HFFc6 (cell line): ENCODE data around the gene POMZP3. TPM values are rescaled to one million over a fixed set of nuclear protein-coding genes. Genes with fewer than 3 reads are reported as not detected.
"Not testable (repeated sequence)": the region's sequence is repeated elsewhere in the genome, so short reads cannot be mapped to it uniquely, and the experiment has no call there.

Experiments used
- DNase-seq: peaks from one replicate; pipeline ENCODE4 v3.0.0-alpha.2; 2018
- H3K27ac Mint-ChIP-seq: 2 replicates; pipeline ENCODE4 v1.8.0; 2020; ENCODE audit warnings: mild to moderate bottlenecking, mixed read lengths
- H3K27me3 Mint-ChIP-seq: 2 replicates; pipeline ENCODE4 v1.8.0; 2021; ENCODE audit warnings: mild to moderate bottlenecking, moderate library complexity, mixed read lengths; ENCODE audit not compliant: insufficient read depth
- H3K36me3 Mint-ChIP-seq: 2 replicates; pipeline ENCODE4 v1.8.0; 2021; ENCODE audit warnings: low read depth, mixed read lengths
- H3K4me1 Mint-ChIP-seq: 2 replicates; pipeline ENCODE4 v1.8.0; 2020; ENCODE audit warnings: low read depth, mixed read lengths
- H3K4me3 Mint-ChIP-seq: 2 replicates; pipeline ENCODE4 v1.8.0; 2020; ENCODE audit warnings: mild to moderate bottlenecking, moderate library complexity, mixed read lengths
- H3K9me3 Mint-ChIP-seq: 2 replicates; pipeline ENCODE4 v1.8.0; 2020; ENCODE audit warnings: mild to moderate bottlenecking, mixed read lengths
- total RNA-seq, 6 experiments: library from RNA; stranded (reverse); fragmentation: NEBNext Ultra II Directional; extraction: Animal tissue kit (Norgen Biotek cat#: 25700); gene quantifications; 2 replicates in 1 of 6; 3 replicates in 5 of 6; pipeline ENCODE4 v1.2.3, GENCODE V29; 2021

The POMZP3 gene
- total RNA-seq, 6 experiments from 2014 or later, result 31.0 to 42.9 (median 37.1) TPM

DNA sequence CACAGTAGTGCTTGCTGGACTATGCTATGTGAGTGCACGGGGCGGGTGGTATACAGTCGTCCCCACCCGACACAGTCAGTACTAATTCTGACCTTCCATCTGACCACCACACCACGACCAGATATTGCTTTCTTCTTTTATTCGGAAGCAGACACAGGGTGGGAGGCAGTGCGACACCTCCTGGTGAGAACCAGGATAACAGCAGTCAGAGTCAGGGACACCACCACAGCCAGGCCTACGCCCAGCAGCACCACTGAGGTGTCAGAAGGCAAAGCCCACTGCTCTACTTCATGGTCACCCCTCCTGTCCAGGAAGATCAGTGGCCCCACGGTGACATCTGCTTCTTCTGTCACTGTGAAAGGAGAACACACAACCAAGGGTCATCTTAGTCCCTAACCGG is 17.2 kb downstream of the POMZP3 start:
- not testable (repeated sequence) for H3K27me3 Mint-ChIP-seq, H3K9me3 Mint-ChIP-seq, H3K4me1 Mint-ChIP-seq, DNase-seq, H3K4me3 Mint-ChIP-seq, H3K36me3 Mint-ChIP-seq, H3K27ac Mint-ChIP-seq

DNA sequence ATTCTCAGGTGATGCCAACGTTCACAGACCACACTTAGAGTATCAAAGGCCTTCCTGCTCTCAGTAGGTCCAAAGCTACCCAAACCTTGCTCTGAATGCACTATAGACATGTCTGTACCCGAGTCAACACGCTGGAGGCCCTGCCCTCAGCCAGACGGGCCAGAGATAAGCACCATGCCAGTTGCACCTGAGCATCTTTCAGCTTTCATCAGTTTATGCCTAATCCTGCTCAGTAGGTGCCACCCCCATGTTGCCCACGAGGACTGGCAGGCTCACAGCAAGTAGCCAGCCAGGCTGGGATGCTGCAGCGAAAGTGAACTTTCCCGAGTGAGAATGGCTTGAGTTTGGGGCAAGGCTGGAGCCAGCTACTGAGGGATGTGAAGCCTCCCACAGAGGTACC is 18.6 kb downstream of the POMZP3 start:
- not testable (repeated sequence) for DNase-seq, H3K4me3 Mint-ChIP-seq, H3K9me3 Mint-ChIP-seq, H3K27ac Mint-ChIP-seq, H3K36me3 Mint-ChIP-seq, H3K4me1 Mint-ChIP-seq, H3K27me3 Mint-ChIP-seq

DNA sequence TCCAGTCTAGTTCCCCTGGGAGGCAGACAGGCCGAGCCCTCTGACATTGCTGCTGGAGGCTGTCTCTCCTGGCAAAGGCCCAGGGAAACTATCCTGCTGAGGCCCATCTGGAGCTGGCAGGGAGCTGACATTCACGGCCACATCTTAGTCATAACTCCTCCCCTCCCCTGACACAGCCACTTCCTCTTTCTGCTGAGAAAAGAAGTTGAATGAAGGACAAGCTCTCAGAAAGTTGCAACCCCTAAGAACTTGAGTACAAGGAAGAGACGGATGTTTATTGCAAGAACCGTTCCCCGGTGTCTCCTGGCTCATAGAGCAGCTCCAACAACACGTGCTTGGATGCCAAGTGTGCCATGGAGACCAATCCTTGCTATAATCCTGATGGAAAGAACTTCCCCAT is 21.1 kb downstream of the POMZP3 start:
- not testable (repeated sequence) for H3K27me3 Mint-ChIP-seq, H3K36me3 Mint-ChIP-seq, H3K4me1 Mint-ChIP-seq, H3K9me3 Mint-ChIP-seq
- peak; percentile 93 for DNase-seq
- H3K27ac Mint-ChIP-seq, result peak overlapping the region; percentile 73
- H3K4me3 Mint-ChIP-seq, result 0 out of 2 replicates have a peak overlapping the region, but pooled peaks have one; percentile 36

- not testable (repeated sequence) for H3K9me3 Mint-ChIP-seq, H3K36me3 Mint-ChIP-seq, H3K27ac Mint-ChIP-seq, H3K27me3 Mint-ChIP-seq, H3K4me3 Mint-ChIP-seq, DNase-seq
- H3K4me1 Mint-ChIP-seq, result peaks cover 28% of the 10 kb centered on the region
Observed at GRCh38 chr7:76600650-76601049, 26.4 kb downstream of the POMZP3 start.

DNA sequence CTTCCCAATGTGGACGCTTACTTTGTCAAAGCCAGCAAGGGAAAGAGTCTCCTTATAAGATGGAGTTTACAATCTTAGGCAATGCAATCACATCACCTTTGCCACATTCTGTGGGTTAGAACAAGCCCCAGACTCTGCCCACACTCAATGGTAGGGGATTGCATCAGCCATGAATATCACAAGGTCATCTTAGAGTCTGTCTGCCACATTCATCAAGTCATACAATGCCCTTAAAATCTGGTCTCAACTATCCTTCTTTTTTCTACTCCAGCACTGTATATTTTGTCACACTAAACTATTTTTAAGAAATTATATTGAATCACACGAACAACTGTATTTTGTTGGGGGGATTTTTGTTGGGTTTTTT is 27.0 kb downstream of the POMZP3 start:
- H3K27ac Mint-ChIP-seq, DNase-seq, H3K9me3 Mint-ChIP-seq, H3K4me3 Mint-ChIP-seq, H3K36me3 Mint-ChIP-seq, H3K27me3 Mint-ChIP-seq: not testable (repeated sequence)
- H3K4me1 Mint-ChIP-seq, result peaks cover 31% of the 10 kb centered on the region

DNA sequence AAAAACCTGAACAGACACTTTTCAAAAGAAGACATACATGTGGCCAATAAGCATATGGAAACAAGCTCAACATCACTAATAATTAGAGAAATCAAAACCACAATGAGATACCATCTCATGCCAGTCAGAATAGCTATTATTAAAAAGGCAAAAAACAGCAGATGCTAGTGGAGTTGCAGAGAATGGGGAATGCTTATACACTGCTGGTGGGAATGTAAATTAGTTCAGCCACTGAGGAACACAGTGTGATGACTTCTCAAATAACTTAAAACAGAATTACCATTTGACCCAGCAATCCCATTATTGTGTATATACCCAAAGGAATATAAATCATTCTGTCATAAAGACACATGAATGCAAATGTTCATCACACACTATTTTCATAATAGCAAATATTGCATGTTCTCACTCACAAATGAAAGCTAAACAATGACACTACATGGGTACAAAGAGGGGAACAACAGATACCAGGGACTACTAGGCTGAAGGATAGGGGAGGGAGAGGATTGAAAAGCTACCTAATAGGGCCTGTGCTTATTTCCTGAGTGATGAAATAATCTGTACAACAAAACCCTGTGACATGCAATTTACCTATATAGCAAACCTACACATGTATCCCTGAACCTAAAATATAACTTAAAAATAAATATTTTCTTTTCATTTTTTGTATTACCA is 28.4 kb downstream of the POMZP3 start:
- not testable (repeated sequence) for H3K36me3 Mint-ChIP-seq, H3K9me3 Mint-ChIP-seq, H3K27me3 Mint-ChIP-seq, H3K4me3 Mint-ChIP-seq, DNase-seq, H3K27ac Mint-ChIP-seq
- H3K4me1 Mint-ChIP-seq, result peaks cover 31% of the 10 kb centered on the region

GRCh38 chr7:76597288-76597687 is 29.8 kb downstream of the POMZP3 start:
- H3K36me3 Mint-ChIP-seq, H3K27me3 Mint-ChIP-seq, DNase-seq, H3K4me3 Mint-ChIP-seq, H3K9me3 Mint-ChIP-seq, H3K27ac Mint-ChIP-seq: not testable (repeated sequence)
- H3K4me1 Mint-ChIP-seq, result peaks cover 31% of the 10 kb centered on the region

DNA sequence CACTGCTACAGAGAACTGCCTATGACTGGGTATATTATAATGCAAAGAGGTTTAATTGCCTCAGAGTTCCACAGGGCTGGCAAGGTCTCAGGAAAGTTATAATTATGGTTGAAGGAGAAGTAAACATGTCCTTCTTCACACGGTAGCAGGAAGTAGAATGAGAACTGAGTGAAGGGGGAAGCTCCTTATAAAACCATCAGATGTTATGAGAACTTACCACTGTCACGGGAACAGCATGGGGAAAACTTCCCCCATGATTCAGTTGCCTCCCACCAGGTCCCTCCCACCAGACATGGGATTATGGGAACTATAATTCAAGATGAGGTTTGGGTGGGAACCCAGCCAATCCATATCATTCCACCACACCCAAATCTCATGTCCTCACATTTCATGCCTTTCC is 34.4 kb downstream of the POMZP3 start:
- H3K4me1 Mint-ChIP-seq, result peaks cover 35% of the 10 kb centered on the region
- H3K9me3 Mint-ChIP-seq, DNase-seq, H3K36me3 Mint-ChIP-seq, H3K27ac Mint-ChIP-seq, H3K4me3 Mint-ChIP-seq, H3K27me3 Mint-ChIP-seq: not testable (repeated sequence)

DNA sequence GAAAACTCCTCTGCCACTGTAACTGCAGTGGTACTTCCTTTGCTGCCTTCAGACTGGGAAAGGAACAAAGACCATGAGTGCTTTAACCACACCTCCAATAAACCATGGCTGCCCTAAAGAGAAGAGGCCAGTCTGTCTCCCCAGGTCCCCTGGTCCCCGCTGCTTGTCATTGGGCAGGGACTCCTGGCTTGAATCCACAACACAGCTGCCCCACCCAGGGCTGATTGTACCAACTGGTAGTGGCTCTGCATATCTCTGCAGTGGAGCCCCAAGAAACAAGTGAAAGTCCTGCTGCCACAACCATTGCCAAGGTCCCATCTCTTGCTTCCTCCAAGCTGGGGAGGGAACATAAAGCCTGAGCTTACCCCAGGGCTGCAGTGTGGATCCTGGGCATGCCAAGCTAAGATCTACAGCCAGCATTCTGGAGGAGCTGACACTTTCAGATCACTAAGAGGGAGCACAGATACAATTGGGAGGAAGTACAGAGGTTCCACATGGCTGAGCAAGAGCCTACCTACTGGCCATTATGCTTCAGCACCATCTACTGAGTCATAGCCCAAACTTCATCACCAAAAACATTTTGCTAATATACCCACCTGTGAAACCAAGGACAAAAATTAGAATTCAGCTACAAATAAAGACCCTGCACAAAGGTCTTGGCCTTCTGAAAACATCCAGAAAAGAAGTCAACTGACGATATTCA is 35.3 kb downstream of the POMZP3 start:
- Mint-ChIP-seq H3K4me1 (peaks cover 36% of the 10 kb centered on the region), H3K36me3 (peaks cover 15% of the 10 kb centered on the region; the same call in 1 of the 2 replicates)
- not testable (repeated sequence) for H3K27me3 Mint-ChIP-seq, H3K4me3 Mint-ChIP-seq, H3K9me3 Mint-ChIP-seq, H3K27ac Mint-ChIP-seq, DNase-seq

- not testable (repeated sequence) for H3K27ac Mint-ChIP-seq, H3K9me3 Mint-ChIP-seq, H3K27me3 Mint-ChIP-seq, H3K4me3 Mint-ChIP-seq, DNase-seq
- Mint-ChIP-seq H3K36me3 (peaks cover 13% of the 10 kb centered on the region; the same call in 1 of the 2 replicates), H3K4me1 (peaks cover 35% of the 10 kb centered on the region)
Observed at GRCh38 chr7:76591033-76591432, 36.0 kb downstream of the POMZP3 start.

DNA sequence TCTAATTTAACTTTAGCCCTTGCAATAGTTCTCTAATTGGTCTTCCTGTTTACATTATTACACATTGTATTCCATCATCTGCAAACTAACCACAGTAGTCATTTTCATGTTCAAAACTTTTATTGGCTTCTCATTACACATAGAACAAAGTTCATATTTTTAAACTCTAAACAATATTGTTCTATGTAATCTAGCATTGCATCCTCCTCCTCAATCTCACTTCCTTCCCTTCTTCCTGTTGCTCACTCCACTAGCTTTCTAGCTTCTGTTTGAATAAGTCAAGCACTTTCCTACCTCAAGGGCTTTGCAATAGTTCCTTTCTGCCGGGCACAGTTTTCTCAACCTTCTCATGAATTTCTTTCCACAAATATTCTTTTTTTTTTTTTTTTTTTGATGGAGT is 38.5 kb downstream of the POMZP3 start:
- H3K4me3 Mint-ChIP-seq, result not testable (repeated sequence)
- H3K27ac Mint-ChIP-seq, result peak overlapping the region; percentile 64

DNA sequence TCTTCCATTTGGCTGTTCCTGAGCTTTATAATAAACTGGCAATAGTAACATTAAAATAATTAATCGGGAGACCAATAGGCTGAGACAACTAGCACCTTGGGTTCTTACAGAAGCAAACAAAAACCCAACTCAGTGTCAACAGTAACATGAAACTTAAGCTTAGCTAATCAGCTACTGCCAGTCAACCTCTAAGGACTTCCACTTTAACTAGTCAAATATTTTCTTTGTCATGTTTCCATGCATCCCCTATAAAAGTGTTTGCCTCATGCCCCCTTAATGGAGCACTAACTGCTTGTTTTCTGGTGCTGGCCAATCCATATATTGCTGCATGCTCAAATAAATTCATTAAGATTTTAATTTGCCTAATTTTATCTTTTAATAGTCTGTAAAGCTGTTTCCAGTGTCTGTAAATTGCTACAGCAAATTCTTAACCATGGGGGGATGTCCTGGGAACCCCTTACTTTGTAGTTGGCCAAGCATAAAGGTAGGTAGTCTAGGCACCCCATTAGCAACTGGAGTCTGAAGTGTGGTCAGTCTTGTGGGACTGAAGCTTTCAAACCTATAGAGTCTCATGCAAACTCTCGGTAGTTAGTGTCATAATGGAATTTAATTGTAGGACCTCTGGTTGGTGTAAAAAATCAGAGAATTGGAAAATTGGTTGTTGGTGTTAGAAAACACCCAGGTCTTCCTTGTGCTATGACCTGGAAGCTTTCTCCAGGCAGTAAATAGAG is 40.3 kb downstream of the POMZP3 start:
- not testable (repeated sequence) for H3K4me3 Mint-ChIP-seq, H3K27me3 Mint-ChIP-seq, H3K36me3 Mint-ChIP-seq, H3K9me3 Mint-ChIP-seq, DNase-seq, H3K27ac Mint-ChIP-seq
- H3K4me1 Mint-ChIP-seq, result peaks cover 60% of the 10 kb centered on the region

More for the DNA sequence above, 38.5 kb downstream of the POMZP3 start:
- H3K36me3 Mint-ChIP-seq, H3K27me3 Mint-ChIP-seq, DNase-seq, H3K9me3 Mint-ChIP-seq: not testable (repeated sequence)
- peaks cover 47% of the 10 kb centered on the region for H3K4me1 Mint-ChIP-seq

DNA sequence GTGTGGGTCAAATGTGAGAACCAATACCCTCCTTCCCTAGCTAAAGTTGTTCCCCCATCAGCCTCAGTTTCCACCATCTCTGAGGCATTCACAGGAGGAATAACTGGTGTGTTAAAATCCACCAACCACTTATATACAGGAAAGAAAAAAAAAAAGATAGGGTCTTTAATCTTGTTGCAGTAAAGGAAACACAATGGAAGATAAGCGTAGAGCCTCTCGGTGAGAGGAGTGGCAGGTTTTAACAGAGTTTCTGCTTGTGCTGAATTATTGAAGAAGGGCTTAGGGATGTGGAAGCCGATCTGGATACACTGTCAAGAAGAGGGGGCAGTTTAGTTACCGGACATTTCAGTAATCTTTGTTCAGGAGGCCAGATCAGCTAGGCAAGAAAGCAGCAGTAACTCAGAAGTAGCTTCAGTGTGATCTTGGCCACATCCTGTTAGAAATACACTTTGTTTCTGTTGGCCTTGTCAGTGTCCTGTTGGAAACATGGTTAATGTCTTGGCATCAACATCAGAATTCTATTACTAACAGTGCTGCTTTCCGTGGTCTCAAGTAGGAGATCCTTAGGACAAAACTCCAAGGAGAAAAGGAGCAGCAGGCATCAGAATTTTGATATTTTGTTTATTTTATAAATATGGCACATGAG is 43.3 kb downstream of the POMZP3 start:
- Mint-ChIP-seq H3K4me3 (peak overlapping the region; percentile 80), H3K27ac (peak overlapping the region; percentile 91), H3K4me1 (peaks cover 77% of the 10 kb centered on the region)
- DNase-seq, result peak; percentile 56
- not testable (repeated sequence) for H3K36me3 Mint-ChIP-seq, H3K9me3 Mint-ChIP-seq, H3K27me3 Mint-ChIP-seq
